Chondrocyte (in vitro differentiated cells): ENCODE data around the gene ARL11. TPM values are rescaled to one million over a fixed set of nuclear protein-coding genes. Genes with fewer than 3 reads are reported as not detected.
A peak's percentile ranks its signal among the peaks of the same experiment; 100 is the strongest.

ENCODE experiments used
- DNase-seq: peaks from one replicate; pipeline ENCODE4 v3.0.0; 2021; ENCODE audit warnings: mixed read lengths, low spot score
- H3K27ac Mint-ChIP-seq: one replicate; pipeline ENCODE4 v1.8.0; 2021; ENCODE audit warnings: mild to moderate bottlenecking, moderate library complexity, mixed read lengths; ENCODE audit not compliant: unreplicated experiment
- H3K27me3 Mint-ChIP-seq: 2 replicates; pipeline ENCODE4 v1.8.0; 2021; ENCODE audit warnings: low read depth, mixed read lengths
- H3K36me3 Mint-ChIP-seq: 2 replicates; pipeline ENCODE4 v1.8.0; 2021; ENCODE audit warnings: low read depth, mixed read lengths
- H3K4me1 Mint-ChIP-seq: 2 replicates; pipeline ENCODE4 v1.8.0; 2021; ENCODE audit warnings: low read depth, mild to moderate bottlenecking, mixed read lengths
- H3K4me3 Mint-ChIP-seq: one replicate; pipeline ENCODE4 v1.8.0; 2021; ENCODE audit warnings: mild to moderate bottlenecking, moderate library complexity, mixed read lengths; ENCODE audit not compliant: unreplicated experiment
- H3K9me3 Mint-ChIP-seq: 2 replicates; pipeline ENCODE4 v1.8.0; 2021; ENCODE audit warnings: low read depth, mixed read lengths
- total RNA-seq: library from RNA; stranded (reverse); gene quantifications from 3 replicates; pipeline ENCODE4 v1.2.1, GENCODE V29; 2021
- TF ChIP-seq, protein P1 (sequence below): fragments of 200-600 bp; sonication (generic); IDR thresholded peaks from 2 replicates; pipeline ENCODE4 v1.5.0; 2021; ENCODE audit warnings: antibody characterized with exemption, mild to moderate bottlenecking, moderate library complexity

Gene ARL11
- total RNA-seq, 1 donor from 2014 or later = not detected

DNA sequence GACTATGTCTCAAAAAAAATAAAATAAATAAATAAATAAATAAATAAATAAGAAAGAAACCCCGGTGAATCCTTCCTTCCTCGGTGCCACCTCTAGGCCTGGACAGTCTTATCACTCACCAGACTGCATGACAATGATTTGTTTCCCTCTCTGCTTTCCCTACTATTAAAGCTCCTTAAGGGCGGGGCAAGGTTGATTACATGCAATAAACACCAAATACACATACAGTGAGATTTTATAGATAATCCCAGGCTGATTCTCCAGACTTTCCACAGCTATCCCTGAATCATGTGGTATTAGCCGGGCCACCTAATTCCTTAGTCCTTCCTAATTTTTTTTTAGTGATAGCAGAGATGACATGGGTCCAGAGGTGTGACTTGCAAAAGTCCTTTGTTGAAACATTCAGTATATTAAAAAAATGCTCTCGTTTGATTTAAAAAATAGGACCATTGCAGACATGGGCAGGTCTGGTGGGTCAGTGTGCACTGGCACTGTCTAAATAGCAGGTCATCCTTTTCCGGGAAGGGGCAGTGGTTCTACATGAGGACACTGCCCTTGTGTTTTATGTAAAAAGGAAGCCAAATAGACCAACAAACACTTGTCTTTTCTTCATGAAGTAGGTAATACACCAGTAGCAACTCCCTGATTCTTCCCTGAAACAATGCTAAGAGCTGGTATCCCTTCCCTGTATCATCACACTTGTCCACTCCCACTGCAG lies 48.4 kb downstream of the ARL11 start:
- Mint-ChIP-seq H3K27me3 (no peaks in the 10 kb centered on the region), H3K9me3 (no peaks in the 10 kb centered on the region), H3K36me3 (no peaks in the 10 kb centered on the region), H3K4me1 (no peaks in the 10 kb centered on the region), H3K27ac (no peak overlapping the region), H3K4me3 (no peak overlapping the region)
- DNase-seq = no peak
- TF ChIP-seq, protein P1, sequence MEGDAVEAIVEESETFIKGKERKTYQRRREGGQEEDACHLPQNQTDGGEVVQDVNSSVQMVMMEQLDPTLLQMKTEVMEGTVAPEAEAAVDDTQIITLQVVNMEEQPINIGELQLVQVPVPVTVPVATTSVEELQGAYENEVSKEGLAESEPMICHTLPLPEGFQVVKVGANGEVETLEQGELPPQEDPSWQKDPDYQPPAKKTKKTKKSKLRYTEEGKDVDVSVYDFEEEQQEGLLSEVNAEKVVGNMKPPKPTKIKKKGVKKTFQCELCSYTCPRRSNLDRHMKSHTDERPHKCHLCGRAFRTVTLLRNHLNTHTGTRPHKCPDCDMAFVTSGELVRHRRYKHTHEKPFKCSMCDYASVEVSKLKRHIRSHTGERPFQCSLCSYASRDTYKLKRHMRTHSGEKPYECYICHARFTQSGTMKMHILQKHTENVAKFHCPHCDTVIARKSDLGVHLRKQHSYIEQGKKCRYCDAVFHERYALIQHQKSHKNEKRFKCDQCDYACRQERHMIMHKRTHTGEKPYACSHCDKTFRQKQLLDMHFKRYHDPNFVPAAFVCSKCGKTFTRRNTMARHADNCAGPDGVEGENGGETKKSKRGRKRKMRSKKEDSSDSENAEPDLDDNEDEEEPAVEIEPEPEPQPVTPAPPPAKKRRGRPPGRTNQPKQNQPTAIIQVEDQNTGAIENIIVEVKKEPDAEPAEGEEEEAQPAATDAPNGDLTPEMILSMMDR = no peak

DNA sequence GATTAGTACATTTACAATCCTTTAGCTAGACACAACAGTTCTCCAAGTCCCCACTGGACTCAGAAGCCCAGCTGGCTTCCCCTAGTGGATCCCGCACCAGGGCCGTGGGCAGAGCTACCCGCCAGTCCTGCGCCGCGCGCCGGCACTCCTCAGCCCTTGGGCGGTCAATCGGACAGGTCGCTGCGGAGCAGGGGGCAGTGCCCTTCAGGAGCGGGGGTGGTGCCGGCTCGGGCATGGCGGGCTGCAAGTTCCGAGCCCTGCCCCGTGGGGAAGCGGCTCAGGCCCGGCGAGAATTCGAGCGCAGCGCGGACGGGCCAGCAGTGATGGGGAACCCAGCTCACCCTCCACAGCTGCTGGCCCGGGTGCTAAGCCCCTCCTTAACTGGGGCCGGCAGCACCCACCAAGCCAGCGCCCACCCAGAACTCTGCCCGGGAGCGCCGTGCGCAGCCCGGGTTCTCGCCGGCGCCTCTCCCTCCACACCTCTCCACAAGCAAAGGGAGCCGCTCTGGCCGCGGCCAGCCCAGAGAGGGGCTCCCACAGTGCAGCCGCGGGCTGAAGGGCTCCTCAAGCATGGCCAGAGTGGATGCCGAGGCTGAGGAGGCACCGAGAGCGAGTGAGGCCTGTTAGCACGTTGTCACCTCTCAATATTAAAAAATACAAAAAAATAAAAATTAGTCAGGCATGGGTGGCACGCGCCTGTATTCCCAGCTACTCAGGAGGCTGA lies 50.0 kb downstream of the ARL11 start:
- H3K36me3 Mint-ChIP-seq = no peaks in the 10 kb centered on the region
- no peaks in the 10 kb centered on the region for H3K27me3 Mint-ChIP-seq
- DNase-seq = no peak
- no peaks in the 10 kb centered on the region for H3K9me3 Mint-ChIP-seq
- TF ChIP-seq, protein P1 = no peak
- no peak overlapping the region for H3K27ac Mint-ChIP-seq
- H3K4me3 Mint-ChIP-seq = no peak overlapping the region
- H3K4me1 Mint-ChIP-seq = no peaks in the 10 kb centered on the region

DNA sequence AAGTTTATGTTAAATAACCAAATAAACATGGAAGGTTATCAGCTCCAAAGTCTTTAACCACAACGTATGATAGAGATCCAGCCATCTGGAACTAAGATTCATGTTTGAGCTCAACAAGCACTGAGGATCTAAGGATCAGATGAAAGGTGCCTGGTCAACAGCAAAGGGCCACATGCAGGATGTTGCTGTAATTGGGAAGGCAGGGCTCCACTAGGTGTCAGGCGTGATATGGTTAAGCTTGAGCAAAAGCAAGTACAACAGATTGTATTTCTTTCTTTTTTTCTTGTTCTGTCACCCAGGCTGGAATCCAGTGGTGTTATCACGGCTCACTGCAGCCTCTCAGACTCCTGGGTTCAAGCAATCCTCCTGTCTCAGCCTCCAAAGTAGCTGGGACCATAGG lies 50.9 kb downstream of the ARL11 start:
- Mint-ChIP-seq H3K4me3 (no peak overlapping the region), H3K27me3 (no peaks in the 10 kb centered on the region), H3K9me3 (no peaks in the 10 kb centered on the region), H3K36me3 (no peaks in the 10 kb centered on the region), H3K27ac (no peak overlapping the region), H3K4me1 (no peaks in the 10 kb centered on the region)
- TF ChIP-seq, protein P1 = peak; percentile 62
- DNase-seq = no peak

DNA sequence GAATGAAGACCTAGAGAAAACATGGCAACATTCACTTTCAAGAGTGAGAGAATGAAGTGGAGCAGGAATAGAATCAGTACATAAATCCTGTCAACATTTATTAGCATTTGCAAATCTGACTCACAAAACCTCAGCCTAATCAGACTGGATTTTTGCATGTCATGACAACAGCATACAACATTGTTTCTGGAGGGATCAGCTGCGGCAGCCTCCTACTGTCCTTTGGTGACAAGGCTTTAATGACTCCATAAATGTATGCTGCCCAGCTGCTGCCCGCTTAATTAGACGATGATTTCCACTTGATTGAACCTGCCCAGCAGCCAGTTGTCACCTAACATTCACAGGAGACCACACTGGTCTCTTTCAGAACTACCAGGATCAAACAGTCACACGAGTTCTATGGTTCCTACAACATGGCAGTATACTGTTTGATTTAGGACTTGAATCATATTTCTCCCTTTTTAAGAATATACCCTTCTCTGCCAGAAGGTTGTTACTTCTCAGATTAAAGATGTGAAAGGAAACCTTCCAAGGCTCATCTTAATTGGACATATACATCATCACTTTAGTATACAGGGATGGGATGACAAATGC lies 53.6 kb downstream of the ARL11 start:
- no peaks in the 10 kb centered on the region for H3K27me3 Mint-ChIP-seq
- TF ChIP-seq, protein P1 = no peak
- H3K4me3 Mint-ChIP-seq = no peak overlapping the region
- no peaks in the 10 kb centered on the region for H3K9me3 Mint-ChIP-seq
- no peak for DNase-seq
- no peak overlapping the region for H3K27ac Mint-ChIP-seq
- no peaks in the 10 kb centered on the region for H3K36me3 Mint-ChIP-seq
- no peaks in the 10 kb centered on the region for H3K4me1 Mint-ChIP-seq

Other genes with a start within 250 kb of the ARL11 start
- gene CAB39L, start 184.4 kb upstream of the ARL11 start, total RNA-seq = 5.1 to 6.2 TPM (median 6.0 TPM) in 3 replicates
- gene SETDB2, start 184.2 kb upstream of the ARL11 start, total RNA-seq = 7.3 to 10.3 TPM (median 8.2 TPM) in 3 replicates
- gene PHF11, start 132.6 kb upstream of the ARL11 start, total RNA-seq = 20.4 to 26.0 TPM (median 24.6 TPM) in 3 replicates
- gene RCBTB1, start 42.9 kb upstream of the ARL11 start, total RNA-seq = 20.1 to 21.3 TPM (median 20.6 TPM) in 3 replicates
- 22.9 to 27.3 TPM (median 23.8 TPM) in 3 replicates for gene EBPL, start 63.0 kb downstream of the ARL11 start, total RNA-seq
- gene KPNA3, start 164.2 kb downstream of the ARL11 start, total RNA-seq = 51.2 to 54.6 TPM (median 54.1 TPM) in 3 replicates